ENCODE measurements around the gene PPP4R4.

The PPP4R4 gene, protein sequence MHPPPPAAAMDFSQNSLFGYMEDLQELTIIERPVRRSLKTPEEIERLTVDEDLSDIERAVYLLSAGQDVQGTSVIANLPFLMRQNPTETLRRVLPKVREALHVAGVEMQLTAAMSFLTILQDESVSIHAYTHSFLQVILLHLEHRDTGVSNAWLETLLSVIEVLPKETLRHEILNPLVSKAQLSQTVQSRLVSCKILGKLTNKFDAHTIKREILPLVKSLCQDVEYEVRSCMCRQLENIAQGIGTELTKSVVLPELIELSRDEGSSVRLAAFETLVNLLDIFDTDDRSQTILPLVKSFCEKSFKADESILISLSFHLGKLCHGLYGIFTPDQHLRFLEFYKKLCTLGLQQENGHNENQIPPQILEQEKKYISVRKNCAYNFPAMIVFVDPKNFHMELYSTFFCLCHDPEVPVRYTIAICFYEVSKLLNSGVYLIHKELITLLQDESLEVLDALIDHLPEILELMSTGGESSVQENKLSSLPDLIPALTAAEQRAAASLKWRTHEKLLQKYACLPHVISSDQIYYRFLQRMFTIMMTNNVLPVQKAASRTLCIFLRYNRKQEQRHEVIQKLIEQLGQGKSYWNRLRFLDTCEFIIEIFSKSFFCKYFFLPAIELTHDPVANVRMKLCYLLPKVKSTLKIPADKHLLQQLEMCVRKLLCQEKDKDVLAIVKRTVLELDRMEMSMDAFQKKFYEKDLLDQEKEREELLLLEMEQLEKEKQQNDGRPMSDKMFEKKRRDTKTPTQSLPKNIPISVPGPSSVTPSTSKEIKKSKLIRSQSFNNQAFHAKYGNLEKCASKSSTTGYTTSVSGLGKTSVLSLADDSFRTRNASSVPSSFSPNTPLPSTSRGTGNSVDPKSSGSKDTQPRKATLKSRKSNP

DNA sequence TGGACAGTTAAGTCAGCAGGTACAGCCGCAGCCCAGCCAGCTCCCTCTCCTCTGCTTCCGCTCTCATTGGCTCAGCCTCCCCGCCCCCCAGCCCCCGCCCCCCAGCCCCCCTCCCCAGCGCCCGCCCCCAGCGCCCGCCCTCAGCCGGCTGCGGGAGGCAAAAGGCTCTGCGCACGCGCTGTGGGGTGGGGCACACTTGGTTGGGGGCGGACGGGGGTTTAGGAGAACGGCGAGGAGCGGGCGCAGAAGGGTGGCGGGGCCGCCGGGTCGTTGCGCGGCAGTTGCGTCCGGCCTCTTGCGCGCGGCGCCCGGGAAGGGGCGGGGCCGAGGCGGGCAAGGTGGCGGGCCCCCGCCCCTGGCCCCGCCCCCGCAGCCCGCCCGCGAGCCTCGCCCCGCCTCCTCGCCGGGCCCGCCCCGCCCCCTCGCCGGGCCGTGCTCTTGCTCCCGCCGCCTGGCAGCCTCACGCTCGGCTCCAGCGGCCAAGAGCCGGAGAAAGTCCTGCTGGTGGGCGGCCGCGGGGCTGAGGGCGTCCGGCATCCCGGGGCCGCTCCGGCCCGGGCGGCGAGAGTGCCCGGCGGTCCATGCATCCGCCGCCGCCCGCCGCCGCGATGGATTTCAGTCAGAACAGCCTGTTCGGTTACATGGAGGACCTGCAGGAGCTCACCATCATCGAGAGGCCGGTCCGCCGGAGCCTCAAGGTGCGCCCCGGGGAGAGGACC lies at the start of gene PPP4R4:
Gene PPP4R4 (plus strand): TSS at position 438 of the 719 bp plus-strand sequence. CDS start 144 bp downstream, at position 582.
- H3K4me1 ChIP-seq (ENCODE audit: insufficient read depth, low read length), result peaks cover 5% of the 10 kb centered on the region
- H3K36me3 ChIP-seq (ENCODE audit: insufficient read depth, low read length), result no peaks in the 10 kb centered on the region
- H3K27ac ChIP-seq (ENCODE audit: low read depth, low read length), result no peak within 1 kb of the TSS
- peak within 1 kb of the TSS; percentile 54 to 56 for H3K4me3 ChIP-seq (ENCODE audit: low read depth in 1 of 2, low read length in 2 of 2)
- H3K27me3 ChIP-seq (ENCODE audit: control insufficient read depth in 1 of 2, insufficient read depth in 2 of 2, low read length in 2 of 2), result peaks cover 27 to 32% of the 10 kb centered on the region in 2 donors
- no peak within 1 kb of the TSS for H3K9ac ChIP-seq (ENCODE audit: low read length)
- H3K9me3 ChIP-seq (ENCODE audit: low read length), result no peaks in the 10 kb centered on the region

DNA sequence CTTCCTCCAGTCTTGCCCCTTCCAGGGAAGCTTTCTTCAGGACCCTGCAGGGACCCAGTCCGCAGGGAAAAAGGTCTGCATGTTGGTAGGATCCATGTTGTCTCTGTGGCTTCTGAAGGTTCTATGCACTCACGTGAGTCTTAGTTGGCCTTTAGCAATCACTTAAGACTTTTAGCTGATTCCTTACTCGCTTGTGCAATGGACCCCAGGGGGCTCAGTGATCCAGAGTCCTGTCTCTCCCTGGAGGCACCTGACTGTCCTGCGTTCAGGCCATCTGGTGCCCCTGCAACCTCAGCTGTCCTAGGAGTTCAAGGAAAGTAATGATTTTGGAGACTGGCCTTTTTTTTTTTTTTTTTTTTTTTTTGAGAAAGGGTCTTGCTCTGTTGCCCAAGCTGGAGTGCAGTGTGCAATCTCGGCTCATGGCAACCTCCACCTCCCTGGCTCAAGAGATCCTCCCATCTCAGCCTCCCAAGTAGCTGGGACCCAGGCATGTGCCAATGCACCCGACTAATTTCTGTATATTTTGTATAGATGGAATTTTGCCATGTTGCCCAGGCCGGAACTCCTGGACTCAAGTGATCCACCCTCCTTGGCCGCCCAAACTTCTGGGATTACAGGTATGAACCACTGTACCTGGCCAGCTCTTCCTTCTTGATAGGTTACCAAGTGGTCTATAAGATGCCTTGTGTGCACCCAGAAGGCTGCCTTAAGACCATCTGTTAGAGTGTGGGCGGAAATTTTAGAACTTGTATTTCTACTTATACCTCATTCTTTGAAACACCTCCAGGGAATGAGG lies 49.3 kb upstream of the PPP4R4 start:
- Histone ChIP-seq H3K4me1 (ENCODE audit: insufficient read depth, low read length) (peaks cover 8% of the 10 kb centered on the region), H3K36me3 (ENCODE audit: insufficient read depth, low read length) (no peaks in the 10 kb centered on the region), H3K9me3 (ENCODE audit: low read length) (no peaks in the 10 kb centered on the region), H3K9ac (ENCODE audit: low read length) (no peak overlapping the region), H3K27me3 (ENCODE audit: control insufficient read depth in 1 of 2, insufficient read depth in 2 of 2, low read length in 2 of 2) (no peaks in the 10 kb centered on the region), H3K4me3 (ENCODE audit: low read depth in 1 of 2, low read length in 2 of 2) (no peak overlapping the region), H3K27ac (ENCODE audit: low read depth, low read length) (no peak overlapping the region)

DNA sequence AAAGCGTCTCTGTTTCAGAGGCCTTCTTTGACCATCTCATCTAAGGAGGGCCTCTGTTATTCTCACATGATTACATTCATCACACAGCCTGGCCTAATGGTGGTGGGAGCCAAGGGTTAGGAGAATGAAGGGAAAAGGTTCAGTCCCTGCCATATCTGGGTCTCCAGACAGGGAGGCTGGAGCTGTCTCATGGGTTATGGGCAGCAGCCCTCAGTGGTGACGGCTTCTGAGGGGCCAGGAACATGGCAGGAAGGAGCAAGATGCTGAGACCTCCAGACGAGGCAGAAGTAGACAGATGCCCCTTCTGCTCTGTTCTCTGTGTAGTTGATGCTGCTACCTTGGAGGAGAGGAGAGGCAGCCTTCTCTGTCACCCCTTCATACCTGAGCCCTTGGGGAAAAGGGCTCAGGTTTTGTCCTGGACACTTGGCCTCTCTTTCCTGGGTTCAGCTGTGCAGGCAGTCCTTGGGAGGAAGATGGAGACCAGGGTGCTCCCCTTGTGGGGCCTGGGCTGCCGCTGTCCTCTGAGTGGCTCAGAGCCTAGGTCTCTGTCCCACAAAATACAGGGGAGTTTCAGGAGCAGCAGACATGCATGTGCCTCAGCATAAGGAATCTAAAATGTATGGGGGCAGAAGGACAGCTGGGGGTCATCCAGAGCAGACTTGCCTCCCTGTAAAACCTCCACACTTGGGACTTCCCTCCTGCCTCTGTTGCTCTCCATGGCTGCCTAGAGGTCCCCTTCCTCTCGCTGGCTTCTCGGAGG lies 48.3 kb upstream of the PPP4R4 start:
- H3K36me3 ChIP-seq (ENCODE audit: insufficient read depth, low read length), result no peaks in the 10 kb centered on the region
- no peak overlapping the region for H3K9ac ChIP-seq (ENCODE audit: low read length)
- H3K4me1 ChIP-seq (ENCODE audit: insufficient read depth, low read length), result peaks cover 8% of the 10 kb centered on the region
- H3K27me3 ChIP-seq (ENCODE audit: control insufficient read depth in 1 of 2, insufficient read depth in 2 of 2, low read length in 2 of 2), result no peaks in the 10 kb centered on the region
- H3K9me3 ChIP-seq (ENCODE audit: low read length), result no peaks in the 10 kb centered on the region
- H3K4me3 ChIP-seq (ENCODE audit: low read depth in 1 of 2, low read length in 2 of 2), result no peak overlapping the region
- H3K27ac ChIP-seq (ENCODE audit: low read depth, low read length), result no peak overlapping the region

GRCh38 chr14:94126419-94126677 lies 47.8 kb upstream of the PPP4R4 start:
- H3K4me1 ChIP-seq (ENCODE audit: insufficient read depth, low read length), result peaks cover 8% of the 10 kb centered on the region
- no peaks in the 10 kb centered on the region for H3K27me3 ChIP-seq (ENCODE audit: control insufficient read depth in 1 of 2, insufficient read depth in 2 of 2, low read length in 2 of 2)
- H3K4me3 ChIP-seq (ENCODE audit: low read depth in 1 of 2, low read length in 2 of 2), result no peak overlapping the region
- H3K27ac ChIP-seq (ENCODE audit: low read depth, low read length), result no peak overlapping the region
- no peak overlapping the region for H3K9ac ChIP-seq (ENCODE audit: low read length)
- no peaks in the 10 kb centered on the region for H3K9me3 ChIP-seq (ENCODE audit: low read length)
- no peaks in the 10 kb centered on the region for H3K36me3 ChIP-seq (ENCODE audit: insufficient read depth, low read length)

DNA sequence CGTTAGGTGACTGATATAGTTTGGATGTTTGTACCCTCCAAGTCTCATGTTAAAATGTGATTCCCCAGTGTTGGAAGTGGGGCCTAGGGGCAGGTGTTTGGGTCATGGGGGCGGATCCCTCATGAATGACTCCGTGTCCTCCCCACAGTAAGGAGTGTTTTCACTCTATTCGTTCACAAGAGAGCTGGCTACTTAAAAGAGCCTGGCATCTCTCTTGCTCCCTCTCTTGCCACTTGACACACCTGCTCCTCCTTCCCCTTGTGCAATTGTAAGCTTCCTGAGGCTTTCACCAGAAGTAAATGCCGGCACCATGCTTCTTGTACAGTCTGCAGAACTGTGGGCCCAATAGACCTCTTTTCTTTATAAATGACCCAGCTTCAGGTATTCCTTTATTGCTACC lies 47.3 kb upstream of the PPP4R4 start:
- H3K9me3 ChIP-seq (ENCODE audit: low read length), result no peaks in the 10 kb centered on the region
- no peaks in the 10 kb centered on the region for H3K36me3 ChIP-seq (ENCODE audit: insufficient read depth, low read length)
- H3K4me3 ChIP-seq (ENCODE audit: low read depth in 1 of 2, low read length in 2 of 2), result no peak overlapping the region
- no peak overlapping the region for H3K27ac ChIP-seq (ENCODE audit: low read depth, low read length)
- H3K4me1 ChIP-seq (ENCODE audit: insufficient read depth, low read length), result peaks cover 8% of the 10 kb centered on the region
- H3K27me3 ChIP-seq (ENCODE audit: control insufficient read depth in 1 of 2, insufficient read depth in 2 of 2, low read length in 2 of 2), result no peaks in the 10 kb centered on the region
- H3K9ac ChIP-seq (ENCODE audit: low read length), result no peak overlapping the region

- H3K4me3 ChIP-seq (ENCODE audit: low read depth in 1 of 2, low read length in 2 of 2), result no peak overlapping the region
- H3K9me3 ChIP-seq (ENCODE audit: low read length), result no peaks in the 10 kb centered on the region
- no peak overlapping the region for H3K9ac ChIP-seq (ENCODE audit: low read length)
- H3K36me3 ChIP-seq (ENCODE audit: insufficient read depth, low read length), result no peaks in the 10 kb centered on the region
- H3K27me3 ChIP-seq (ENCODE audit: control insufficient read depth in 1 of 2, insufficient read depth in 2 of 2, low read length in 2 of 2), result no peaks in the 10 kb centered on the region
- no peak overlapping the region for H3K27ac ChIP-seq (ENCODE audit: low read depth, low read length)
- peaks cover 8% of the 10 kb centered on the region for H3K4me1 ChIP-seq (ENCODE audit: insufficient read depth, low read length)
Measured at GRCh38 chr14:94127330-94127729, 46.8 kb upstream of the PPP4R4 start.

GRCh38 chr14:94128216-94128839 lies 45.8 kb upstream of the PPP4R4 start:
- Histone ChIP-seq H3K27me3 (ENCODE audit: control insufficient read depth in 1 of 2, insufficient read depth in 2 of 2, low read length in 2 of 2) (no peaks in the 10 kb centered on the region), H3K4me3 (ENCODE audit: low read depth in 1 of 2, low read length in 2 of 2) (peak overlapping the region in 1 of 2 donors; percentile 74), H3K36me3 (ENCODE audit: insufficient read depth, low read length) (no peaks in the 10 kb centered on the region), H3K27ac (ENCODE audit: low read depth, low read length) (no peak overlapping the region), H3K9ac (ENCODE audit: low read length) (no peak overlapping the region), H3K9me3 (ENCODE audit: low read length) (no peaks in the 10 kb centered on the region), H3K4me1 (ENCODE audit: insufficient read depth, low read length) (peaks cover 8% of the 10 kb centered on the region)

DNA sequence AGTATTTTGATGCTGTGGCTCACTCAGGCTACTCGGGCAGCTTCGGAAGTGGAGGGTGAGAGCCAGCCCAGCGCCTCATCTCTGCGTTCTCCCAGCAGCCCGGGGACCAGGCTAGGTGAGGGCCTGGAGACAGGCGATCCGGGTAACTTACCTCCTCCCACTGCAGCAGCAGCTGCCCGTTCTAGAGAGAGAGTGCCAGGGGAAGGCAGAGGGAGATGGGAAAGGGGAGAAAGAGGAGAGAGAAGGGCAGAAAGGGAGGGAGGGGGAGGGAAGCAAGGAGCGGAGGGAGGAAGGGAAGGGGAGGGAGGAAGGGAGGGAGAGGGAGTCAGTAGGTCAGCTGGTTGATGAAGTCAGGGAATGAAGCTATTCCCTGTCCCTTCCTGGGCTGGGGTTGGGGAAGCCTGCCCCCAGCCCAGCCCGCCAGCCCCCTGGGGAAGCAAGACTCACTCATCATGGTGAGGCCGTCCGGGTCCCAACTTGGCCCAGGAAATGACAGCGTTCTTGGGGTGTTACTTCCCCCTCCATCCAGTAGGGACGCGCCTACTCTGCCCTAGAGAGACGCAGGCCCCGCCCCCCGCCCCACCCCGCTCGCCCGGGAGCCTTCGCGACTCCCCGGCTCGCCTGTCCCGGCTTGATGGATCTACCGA lies 44.9 kb upstream of the PPP4R4 start, which contains the start of gene IFI27L2:
Gene IFI27L2 (minus strand): TSS at position 494 of the 647 bp plus-strand sequence. CDS start 40 bp downstream, at position 454.
- no peaks in the 10 kb centered on the region for H3K27me3 ChIP-seq (ENCODE audit: control insufficient read depth in 1 of 2, insufficient read depth in 2 of 2, low read length in 2 of 2)
- peak within 1 kb of the TSS; percentile 70 for H3K27ac ChIP-seq (ENCODE audit: low read depth, low read length)
- peaks cover 8% of the 10 kb centered on the region for H3K4me1 ChIP-seq (ENCODE audit: insufficient read depth, low read length)
- peak within 1 kb of the TSS; percentile 55 to 74 for H3K4me3 ChIP-seq (ENCODE audit: low read depth in 1 of 2, low read length in 2 of 2)
- H3K36me3 ChIP-seq (ENCODE audit: insufficient read depth, low read length), result no peaks in the 10 kb centered on the region
- H3K9me3 ChIP-seq (ENCODE audit: low read length), result no peaks in the 10 kb centered on the region
- peak within 1 kb of the TSS; percentile 73 for H3K9ac ChIP-seq (ENCODE audit: low read length)

DNA sequence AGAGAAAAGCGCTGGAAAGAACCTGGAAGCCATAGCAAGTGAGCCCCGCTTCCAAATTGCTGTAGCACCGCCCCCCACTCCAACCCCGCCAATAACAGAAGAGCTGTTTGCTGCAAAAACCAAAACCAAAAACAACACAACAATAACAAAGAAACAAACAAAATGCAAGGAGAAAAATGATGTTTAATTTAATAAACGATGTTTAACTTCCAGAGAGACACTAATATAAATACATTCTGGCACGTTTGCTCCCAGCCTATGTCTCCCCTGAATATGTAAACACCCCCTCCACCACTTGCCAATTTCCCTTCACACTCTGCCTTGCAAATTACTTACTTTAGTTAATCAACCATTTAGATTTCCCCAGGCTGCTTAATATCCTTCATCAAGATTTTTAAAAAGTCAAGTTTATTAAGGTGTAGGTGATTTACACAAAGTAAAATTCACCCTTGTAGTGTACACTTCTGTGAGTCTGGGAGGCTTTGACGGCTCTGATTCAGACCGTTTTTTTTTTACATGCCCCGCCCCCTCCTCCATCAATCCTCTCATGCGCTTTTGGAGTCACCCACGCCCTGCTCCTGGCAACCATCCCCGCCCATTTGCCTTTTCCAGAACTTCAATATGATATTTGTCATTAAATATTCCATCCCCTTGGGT lies 44.2 kb upstream of the PPP4R4 start:
- Histone ChIP-seq H3K27ac (ENCODE audit: low read depth, low read length) (peak overlapping the region; percentile 70), H3K9me3 (ENCODE audit: low read length) (no peaks in the 10 kb centered on the region), H3K27me3 (ENCODE audit: control insufficient read depth in 1 of 2, insufficient read depth in 2 of 2, low read length in 2 of 2) (no peaks in the 10 kb centered on the region), H3K36me3 (ENCODE audit: insufficient read depth, low read length) (no peaks in the 10 kb centered on the region), H3K4me3 (ENCODE audit: low read depth in 1 of 2, low read length in 2 of 2) (peak overlapping the region; percentile 55 to 74), H3K4me1 (ENCODE audit: insufficient read depth, low read length) (peaks cover 8% of the 10 kb centered on the region), H3K9ac (ENCODE audit: low read length) (no peak overlapping the region)

Data from muscle layer of colon (tissue), 2 donors.